HL-60 (cell line): ENCODE measurements around the gene GMDS.

ENCODE experiments used
- DNase-seq, 2 experiments: peaks; one replicate each; pipeline ENCODE4 v3.0.0-alpha.2; 2010 to 2020; ENCODE audit warnings: low read depth in 1 of 2, low spot score in 1 of 2
- H3K27ac ChIP-seq: fragments of 250-450 bp; sonication (Bioruptor Pico); replicated peaks from 2 replicates; pipeline ENCODE4 v1.5.1; 2020; ENCODE audit warnings: mild to moderate bottlenecking, moderate library complexity
- H3K27me3 ChIP-seq: fragments of 250-450 bp; sonication (Bioruptor Pico); 2 replicates; pipeline ENCODE4 v1.5.1; 2021; ENCODE audit warnings: mild to moderate bottlenecking, moderate library complexity; ENCODE audit not compliant: insufficient read depth, poor library complexity, severe bottlenecking
- H3K4me3 ChIP-seq: replicated peaks from 2 replicates; pipeline ENCODE4 v1.5.1; 2011; ENCODE audit warnings: mild to moderate bottlenecking, control low read depth, low read length; ENCODE audit not compliant: insufficient read depth
- CTCF ChIP-seq: IDR thresholded peaks from one replicate; pipeline ENCODE4 v1.5.1; 2011; ENCODE audit warnings: low read length, control low read depth, inconsistent platforms; ENCODE audit not compliant: insufficient read depth
- GABPA ChIP-seq: IDR thresholded peaks from 2 replicates; pipeline ENCODE4 v1.6.1; 2012; ENCODE audit warnings: low read depth
- POLR2AphosphoS5 ChIP-seq: IDR thresholded peaks from 2 replicates; pipeline ENCODE4 v1.6.1; 2012; ENCODE audit warnings: low read depth
- REST ChIP-seq: IDR thresholded peaks from 2 replicates; pipeline ENCODE4 v1.6.1; 2012; ENCODE audit warnings: low read depth; ENCODE audit not compliant: insufficient replicate concordance
- SPI1 ChIP-seq: IDR thresholded peaks from 2 replicates; pipeline ENCODE4 v1.6.1; 2012; ENCODE audit warnings: low read depth, mild to moderate bottlenecking, borderline replicate concordance

The GMDS gene

GRCh38 chr6:1585669-1586049 lies 659.7 kb downstream of the GMDS start:
- TF ChIP-seq REST, result no peak
- no peak for TF ChIP-seq CTCF
- no peak for TF ChIP-seq SPI1
- Histone ChIP-seq H3K27ac (no peak overlapping the region), H3K27me3 (peaks cover 6% of the 10 kb centered on the region), H3K4me3 (no peak overlapping the region)
- DNase-seq, result no peak

GRCh38 chr6:1584996-1585668 lies 660.3 kb downstream of the GMDS start:
- Histone ChIP-seq H3K27ac (no peak overlapping the region), H3K4me3 (no peak overlapping the region), H3K27me3 (peaks cover 6% of the 10 kb centered on the region)
- DNase-seq, result no peak
- TF ChIP-seq REST, result no peak

DNA sequence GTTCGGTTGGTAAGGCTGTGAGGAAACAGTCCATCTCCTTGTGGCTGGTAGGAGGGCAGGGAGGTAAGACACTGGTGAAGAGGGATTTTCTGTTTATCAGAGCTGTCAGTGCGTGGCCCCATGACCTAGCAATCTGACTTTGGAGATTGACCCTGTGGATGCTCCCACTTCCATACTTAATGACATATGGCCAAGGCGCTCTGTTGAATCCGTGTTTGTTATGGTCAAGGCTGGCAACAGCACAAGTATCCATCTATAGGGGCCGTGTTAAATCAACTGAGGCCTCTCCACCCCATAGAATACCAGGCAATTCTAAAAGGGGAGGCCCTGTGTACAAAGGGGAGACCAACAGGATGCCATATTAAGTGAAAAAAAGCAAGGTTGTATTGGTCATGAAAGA lies 661.3 kb downstream of the GMDS start:
- H3K4me3 ChIP-seq, result no peak overlapping the region
- no peak overlapping the region for H3K27ac ChIP-seq
- TF ChIP-seq CTCF (no peak), POLR2AphosphoS5 (no peak), GABPA (no peak), SPI1 (no peak), REST (no peak)
- DNase-seq, result no peak
- H3K27me3 ChIP-seq, result peaks cover 6% of the 10 kb centered on the region
